ENCODE results near the gene FSTL3.
"Not testable (repeated sequence)": the region's sequence is repeated elsewhere in the genome, so short reads cannot be mapped to it uniquely, and the experiment has no call there.

FSTL3 gene

GRCh38 chr19:688992-689391 is 12.8 kb downstream of the FSTL3 start:
- no peak for DNase-seq (ENCODE audit: extremely low read depth, insufficient read length)
- no peak for TF ChIP-seq CTCF (IDR thresholded peaks at IDR 0.05; ENCODE audit: insufficient read depth, low read length, poor library complexity, severe bottlenecking)
- no peaks in the 10 kb centered on the region; the same call in 1 of the 2 replicates for H3K27me3 ChIP-seq (replicated peaks; ENCODE audit: control insufficient read depth, insufficient read depth, low read length)
- no peaks in the 10 kb centered on the region for H3K36me3 ChIP-seq (ENCODE audit: control insufficient read depth, insufficient read depth, low read length)
- no peak overlapping the region for H3K4me3 ChIP-seq (replicated peaks; ENCODE audit: low read depth, low read length)

- no peak for TF ChIP-seq CTCF (IDR thresholded peaks at IDR 0.05; ENCODE audit: insufficient read depth, low read length, poor library complexity, severe bottlenecking)
- H3K36me3 ChIP-seq (ENCODE audit: control insufficient read depth, insufficient read depth, low read length): no peaks in the 10 kb centered on the region
- no peaks in the 10 kb centered on the region; the same call in 1 of the 2 replicates for H3K27me3 ChIP-seq (replicated peaks; ENCODE audit: control insufficient read depth, insufficient read depth, low read length)
- no peak for DNase-seq (ENCODE audit: extremely low read depth, insufficient read length)
- no peak overlapping the region for H3K4me3 ChIP-seq (replicated peaks; ENCODE audit: low read depth, low read length)
Observed at GRCh38 chr19:690203-690602, 14.0 kb downstream of the FSTL3 start.

- no peaks in the 10 kb centered on the region for H3K36me3 ChIP-seq (ENCODE audit: control insufficient read depth, insufficient read depth, low read length)
- no peak for TF ChIP-seq CTCF (IDR thresholded peaks at IDR 0.05; ENCODE audit: insufficient read depth, low read length, poor library complexity, severe bottlenecking)
- no peaks in the 10 kb centered on the region for H3K27me3 ChIP-seq (replicated peaks; ENCODE audit: control insufficient read depth, insufficient read depth, low read length)
- no peak for DNase-seq (ENCODE audit: extremely low read depth, insufficient read length)
- no peak overlapping the region for H3K4me3 ChIP-seq (replicated peaks; ENCODE audit: low read depth, low read length)
Observed at GRCh38 chr19:694481-695351, 18.5 kb downstream of the FSTL3 start.

GRCh38 chr19:695352-695949 is 19.3 kb downstream of the FSTL3 start, which contains the start of gene PRSS57:
Gene PRSS57, minus strand, starts transcription at chr19:695452. Its CDS starts 22 bp downstream, at chr19:695430.
- TF ChIP-seq CTCF (IDR thresholded peaks at IDR 0.05; ENCODE audit: insufficient read depth, low read length, poor library complexity, severe bottlenecking): no peak
- Histone ChIP-seq H3K27me3 (replicated peaks; ENCODE audit: control insufficient read depth, insufficient read depth, low read length) (no peaks in the 10 kb centered on the region), H3K36me3 (ENCODE audit: control insufficient read depth, insufficient read depth, low read length) (no peaks in the 10 kb centered on the region), H3K4me3 (replicated peaks; ENCODE audit: low read depth, low read length) (no peak within 1 kb of the TSS)
- DNase-seq (ENCODE audit: extremely low read depth, insufficient read length): no peak

GRCh38 chr19:698529-698928 is 22.3 kb downstream of the FSTL3 start:
- DNase-seq (ENCODE audit: extremely low read depth, insufficient read length); H3K27me3 ChIP-seq (replicated peaks; ENCODE audit: control insufficient read depth, insufficient read depth, low read length); H3K4me3 ChIP-seq (replicated peaks; ENCODE audit: low read depth, low read length); H3K36me3 ChIP-seq (ENCODE audit: control insufficient read depth, insufficient read depth, low read length): not testable (repeated sequence)

- H3K36me3 ChIP-seq (ENCODE audit: control insufficient read depth, insufficient read depth, low read length); DNase-seq (ENCODE audit: extremely low read depth, insufficient read length); H3K4me3 ChIP-seq (replicated peaks; ENCODE audit: low read depth, low read length); H3K27me3 ChIP-seq (replicated peaks; ENCODE audit: control insufficient read depth, insufficient read depth, low read length): not testable (repeated sequence)
Observed at GRCh38 chr19:699885-700284, 23.7 kb downstream of the FSTL3 start.

GRCh38 chr19:702847-703246 is 26.7 kb downstream of the FSTL3 start:
- not testable (repeated sequence) for DNase-seq (ENCODE audit: extremely low read depth, insufficient read length); H3K27me3 ChIP-seq (replicated peaks; ENCODE audit: control insufficient read depth, insufficient read depth, low read length); H3K36me3 ChIP-seq (ENCODE audit: control insufficient read depth, insufficient read depth, low read length); H3K4me3 ChIP-seq (replicated peaks; ENCODE audit: low read depth, low read length)

Data from GM06990 (cell line).